ENCODE data around the gene AP4B1. TPM values are rescaled to one million over a fixed set of nuclear protein-coding genes. Genes with fewer than 3 reads are reported as not detected.

AP4B1 gene
- polyA plus RNA-seq, 2 of the 4 experiments (the other 2 are of a cell fraction): 9.2 to 11.9 TPM

DNA sequence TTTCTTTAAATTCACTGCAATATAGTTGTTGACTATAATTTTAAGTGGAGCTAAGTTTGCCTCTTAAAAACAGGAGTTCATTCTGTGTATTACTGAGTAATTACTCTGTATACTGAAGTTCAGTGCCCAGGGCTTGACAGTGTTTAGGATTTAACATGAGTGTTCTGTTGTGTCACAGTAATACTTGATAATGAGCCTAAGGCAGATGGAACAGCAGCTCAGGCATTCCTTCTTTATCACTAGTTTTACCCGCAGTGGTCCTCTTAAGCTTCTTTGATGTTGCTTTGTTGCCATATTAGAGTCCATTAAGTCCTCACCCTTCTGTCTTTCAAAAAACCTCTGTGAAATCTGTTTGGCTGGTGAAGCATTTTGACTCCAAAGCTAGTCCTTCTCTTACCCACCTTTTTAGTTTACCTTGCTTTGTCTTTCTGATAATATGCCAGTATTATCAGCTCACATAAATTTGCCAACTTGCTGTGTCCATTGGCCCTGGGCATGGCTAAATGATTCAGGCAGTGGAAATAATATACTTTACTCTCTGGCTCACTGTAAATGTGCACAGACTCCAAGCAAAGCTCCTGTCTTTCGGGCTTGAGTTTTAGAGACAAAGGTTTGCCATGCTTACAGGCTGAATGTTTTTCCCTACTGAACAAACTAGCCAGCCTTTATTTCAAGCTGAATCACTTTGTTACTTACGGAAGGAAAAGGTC lies 42.2 kb upstream of the AP4B1 start:
- POLR2A ChIA-PET: no interaction called here

DNA sequence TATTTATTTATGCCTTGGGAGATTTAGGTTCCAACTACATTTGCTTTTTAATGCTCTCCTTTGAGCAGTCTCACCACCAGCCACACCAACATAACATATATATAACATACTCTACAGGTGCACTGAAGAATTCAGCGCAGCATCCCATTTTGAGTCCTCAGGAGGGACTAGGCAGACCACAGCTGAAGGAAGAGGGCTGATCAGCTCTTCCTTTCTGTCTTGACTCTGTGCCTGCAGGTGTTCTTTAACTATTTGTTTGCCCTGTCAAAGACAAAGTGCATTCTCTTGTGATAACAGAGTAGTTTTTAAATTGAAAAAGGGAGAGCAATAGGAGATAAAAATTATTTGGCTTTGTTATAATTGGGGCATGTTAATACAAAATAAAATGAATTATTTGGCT lies 41.5 kb upstream of the AP4B1 start:
- POLR2A ChIA-PET: no interaction called here
- CTCF ChIA-PET: interaction anchor here (1.0 kb wide), 1 partner anchor 19 kb away, joined by 3 read pairs; no protein-coding TSS in a partner anchor
- ATAC-seq (no peak), FAIRE-seq (no peak), DNase-seq (ENCODE audit: low read depth in 1 of 2, low spot score in 1 of 2) (no peak)
- H3K9me3 ChIP-seq: 0 out of 3 replicates have a peak, but pooled peaks cover 3% of the 10 kb centered on the region
- no peak overlapping the region for H3K4me3 ChIP-seq
- 0% methylated on average over 1 of the region's 1 CpG for WGBS (ENCODE audit: missing lambda C conversion rate)
- no peak overlapping the region for H3K4me2 ChIP-seq
- no peak overlapping the region for H3K27ac ChIP-seq
- TF ChIP-seq, protein P1, sequence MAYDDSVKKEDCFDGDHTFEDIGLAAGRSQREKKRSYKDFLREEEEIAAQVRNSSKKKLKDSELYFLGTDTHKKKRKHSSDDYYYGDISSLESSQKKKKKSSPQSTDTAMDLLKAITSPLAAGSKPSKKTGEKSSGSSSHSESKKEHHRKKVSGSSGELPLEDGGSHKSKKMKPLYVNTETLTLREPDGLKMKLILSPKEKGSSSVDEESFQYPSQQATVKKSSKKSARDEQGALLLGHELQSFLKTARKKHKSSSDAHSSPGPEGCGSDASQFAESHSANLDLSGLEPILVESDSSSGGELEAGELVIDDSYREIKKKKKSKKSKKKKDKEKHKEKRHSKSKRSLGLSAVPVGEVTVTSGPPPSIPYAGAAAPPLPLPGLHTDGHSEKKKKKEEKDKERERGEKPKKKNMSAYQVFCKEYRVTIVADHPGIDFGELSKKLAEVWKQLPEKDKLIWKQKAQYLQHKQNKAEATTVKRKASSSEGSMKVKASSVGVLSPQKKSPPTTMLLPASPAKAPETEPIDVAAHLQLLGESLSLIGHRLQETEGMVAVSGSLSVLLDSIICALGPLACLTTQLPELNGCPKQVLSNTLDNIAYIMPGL (CRISPR knock-in tag; IDR thresholded peaks at IDR 0.05; ENCODE audit: borderline replicate concordance): no peak
- TF ChIP-seq KDM5A (IDR thresholded peaks at IDR 0.05) (no peak), EHF (CRISPR knock-in tag; IDR thresholded peaks at IDR 0.05) (no peak)
- H3K4me1 ChIP-seq: peaks cover 3% of the 10 kb centered on the region; the same call in 1 of the 3 replicates

More for the DNA sequence above, 42.2 kb upstream of the AP4B1 start:
- no peak overlapping the region for H3K4me2 ChIP-seq
- 0 out of 3 replicates have a peak, but pooled peaks cover 3% of the 10 kb centered on the region for H3K9me3 ChIP-seq
- ATAC-seq (no peak), FAIRE-seq (no peak), DNase-seq (ENCODE audit: low read depth in 1 of 2, low spot score in 1 of 2) (no peak)
- CTCF ChIA-PET: interaction anchor here (1.0 kb wide), 2 partner anchors 19 to 30 kb away, joined by 3 read pairs; no protein-coding TSS in a partner anchor
- peaks cover 3% of the 10 kb centered on the region; the same call in 1 of the 3 replicates for H3K4me1 ChIP-seq
- H3K4me3 ChIP-seq: no peak overlapping the region
- TF ChIP-seq FOSL2 (IDR thresholded peaks at IDR 0.05) (no peak), FOSL2 (CRISPR knock-in tag; IDR thresholded peaks at IDR 0.05) (no peak), HOXA7 (CRISPR knock-in tag; IDR thresholded peaks at IDR 0.05) (no peak), MYC (IDR thresholded peaks at IDR 0.05; ENCODE audit: borderline replicate concordance, low read length) (no peak), ZC3H11A (IDR thresholded peaks at IDR 0.05) (no peak), HEYL (CRISPR knock-in tag; IDR thresholded peaks at IDR 0.05) (no peak), JUNB (IDR thresholded peaks at IDR 0.05) (no peak), RAD21 (conservative IDR thresholded peaks at IDR 0.05 in 1 of 2, IDR thresholded peaks at IDR 0.05 in 1 of 2) (no peak), RCOR1 (IDR thresholded peaks at IDR 0.05; ENCODE audit: low read depth, low read length) (no peak), CBX8 (IDR thresholded peaks at IDR 0.05) (no peak), MAZ (IDR thresholded peaks at IDR 0.05; ENCODE audit: borderline replicate concordance, low read depth, low read length) (no peak), ESRRA (IDR thresholded peaks at IDR 0.05; ENCODE audit: borderline replicate concordance, low read length) (no peak), EHMT2 (IDR thresholded peaks at IDR 0.05; ENCODE audit: low read depth) (no peak), FOSB (CRISPR knock-in tag; IDR thresholded peaks at IDR 0.05) (no peak), NR3C1 (IDR thresholded peaks at IDR 0.05) (no peak), SREBF2 (IDR thresholded peaks at IDR 0.05) (no peak), CBX2 (IDR thresholded peaks at IDR 0.05; ENCODE audit: borderline replicate concordance, low read depth) (no peak)
- TF ChIP-seq, protein P2, sequence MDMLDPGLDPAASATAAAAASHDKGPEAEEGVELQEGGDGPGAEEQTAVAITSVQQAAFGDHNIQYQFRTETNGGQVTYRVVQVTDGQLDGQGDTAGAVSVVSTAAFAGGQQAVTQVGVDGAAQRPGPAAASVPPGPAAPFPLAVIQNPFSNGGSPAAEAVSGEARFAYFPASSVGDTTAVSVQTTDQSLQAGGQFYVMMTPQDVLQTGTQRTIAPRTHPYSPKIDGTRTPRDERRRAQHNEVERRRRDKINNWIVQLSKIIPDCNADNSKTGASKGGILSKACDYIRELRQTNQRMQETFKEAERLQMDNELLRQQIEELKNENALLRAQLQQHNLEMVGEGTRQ (IDR thresholded peaks at IDR 0.05): no peak
- TF ChIP-seq, protein P3, sequence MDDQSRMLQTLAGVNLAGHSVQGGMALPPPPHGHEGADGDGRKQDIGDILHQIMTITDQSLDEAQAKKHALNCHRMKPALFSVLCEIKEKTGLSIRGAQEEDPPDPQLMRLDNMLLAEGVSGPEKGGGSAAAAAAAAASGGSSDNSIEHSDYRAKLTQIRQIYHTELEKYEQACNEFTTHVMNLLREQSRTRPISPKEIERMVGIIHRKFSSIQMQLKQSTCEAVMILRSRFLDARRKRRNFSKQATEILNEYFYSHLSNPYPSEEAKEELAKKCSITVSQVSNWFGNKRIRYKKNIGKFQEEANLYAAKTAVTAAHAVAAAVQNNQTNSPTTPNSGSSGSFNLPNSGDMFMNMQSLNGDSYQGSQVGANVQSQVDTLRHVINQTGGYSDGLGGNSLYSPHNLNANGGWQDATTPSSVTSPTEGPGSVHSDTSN (IDR thresholded peaks at IDR 0.05): no peak
- TF ChIP-seq, protein P1 (CRISPR knock-in tag; IDR thresholded peaks at IDR 0.05; ENCODE audit: borderline replicate concordance): no peak
- no peak overlapping the region for H3K27ac ChIP-seq
- 81% methylated on average over 3 of the region's 3 CpGs for WGBS (ENCODE audit: missing lambda C conversion rate)

All from A549 (cell line).